Measurements from ENCODE around the gene RNASE11.

DNA sequence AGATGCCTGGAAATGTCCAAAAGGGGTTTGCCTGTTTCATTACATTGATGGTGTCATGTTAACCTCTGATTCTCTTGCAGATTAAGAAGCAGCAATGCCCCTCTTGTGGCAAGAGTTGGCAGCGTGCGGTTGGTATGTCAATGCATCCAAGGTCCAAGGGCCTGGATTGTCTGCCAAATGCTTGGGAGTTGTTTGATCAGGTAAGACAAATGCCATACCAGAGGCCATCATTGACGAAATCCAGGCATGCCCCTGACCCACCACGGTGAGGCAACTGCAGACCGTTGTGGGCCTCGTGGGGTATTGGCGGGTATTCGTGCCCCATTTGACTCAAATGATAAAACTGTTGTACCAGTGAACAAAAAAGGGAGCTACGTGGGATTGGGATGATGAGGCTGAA, 14.8 kb upstream of the RNASE11 start:
- TF ChIP-seq, protein P1, sequence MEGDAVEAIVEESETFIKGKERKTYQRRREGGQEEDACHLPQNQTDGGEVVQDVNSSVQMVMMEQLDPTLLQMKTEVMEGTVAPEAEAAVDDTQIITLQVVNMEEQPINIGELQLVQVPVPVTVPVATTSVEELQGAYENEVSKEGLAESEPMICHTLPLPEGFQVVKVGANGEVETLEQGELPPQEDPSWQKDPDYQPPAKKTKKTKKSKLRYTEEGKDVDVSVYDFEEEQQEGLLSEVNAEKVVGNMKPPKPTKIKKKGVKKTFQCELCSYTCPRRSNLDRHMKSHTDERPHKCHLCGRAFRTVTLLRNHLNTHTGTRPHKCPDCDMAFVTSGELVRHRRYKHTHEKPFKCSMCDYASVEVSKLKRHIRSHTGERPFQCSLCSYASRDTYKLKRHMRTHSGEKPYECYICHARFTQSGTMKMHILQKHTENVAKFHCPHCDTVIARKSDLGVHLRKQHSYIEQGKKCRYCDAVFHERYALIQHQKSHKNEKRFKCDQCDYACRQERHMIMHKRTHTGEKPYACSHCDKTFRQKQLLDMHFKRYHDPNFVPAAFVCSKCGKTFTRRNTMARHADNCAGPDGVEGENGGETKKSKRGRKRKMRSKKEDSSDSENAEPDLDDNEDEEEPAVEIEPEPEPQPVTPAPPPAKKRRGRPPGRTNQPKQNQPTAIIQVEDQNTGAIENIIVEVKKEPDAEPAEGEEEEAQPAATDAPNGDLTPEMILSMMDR (IDR thresholded peaks at IDR 0.05) = no peak
- no peak for TF ChIP-seq EZH2phosphoT487 (IDR thresholded peaks at IDR 0.05)

All from neural progenitor cell (in vitro differentiated cells).